K562 (cell line): Measurements from ENCODE around the gene POLR1A. TPM values are rescaled to one million over a fixed set of nuclear protein-coding genes. Genes with fewer than 3 reads are reported as not detected.

Source experiments
- ATAC-seq: fragments of 200-7000 bp; cut with Tn5 transposase; 3 replicates; pipeline ENCODE4 v1.9.1; 2020; ENCODE audit warnings: moderate library complexity
- BruUV-seq: library from RNA; stranded (reverse); fragments of 400-500 nt; replicated peaks from 2 replicates; lab custom pipeline; 2021; lab: Mats Ljungman, UMichigan
- CTCF ChIA-PET: fragments of 300-600 bp; formaldehyde crosslinking; extraction: SDS; loops from one replicate; lab custom pipeline; 2021; ENCODE audit warnings: low intra/inter-chr PET ratio; lab: Yijun Ruan, JAX
- POLR2A ChIA-PET: fragments of 300-600, 350-650 bp; sonication (Branson Sonifier 250); formaldehyde crosslinking; extraction: SDS; loops from one replicate; lab custom pipeline; 2021; ENCODE audit warnings: antibody characterized with exemption, inconsistent platforms; lab: Yijun Ruan, JAX
- DNase-seq, 4 experiments: peaks; one replicate each; pipeline versions ENCODE4 v3.0.0 to v3.0.0-alpha.2; 2011 to 2018; ENCODE audit warnings: low spot score in 3 of 4, mixed read lengths in 3 of 4; ENCODE audit errors: extremely low read depth in 1 of 4
- FAIRE-seq: peaks from 2 replicates; lab custom pipeline; 2011; peaks lifted over from hg19 to GRCh38; lab: Jason Lieb, UNC
- H2AFZ ChIP-seq: 2 replicates; pipeline ENCODE4 v1.6.0; 2011; ENCODE audit warnings: low read depth, low read length, control low read depth, inconsistent platforms
- H3K27ac ChIP-seq: fragments of 200-600 bp; 3 replicates; pipeline ENCODE4 v1.8.0; 2011; ENCODE audit warnings: low read depth, mild to moderate bottlenecking, control low read depth, inconsistent platforms, low read length, moderate library complexity, mixed read lengths; ENCODE audit errors: extremely low read depth
- H3K27me3 ChIP-seq, 2 experiments: fragments of 300-600 bp in 1 of 2; 2 replicates in 1 of 2; 3 replicates in 1 of 2; pipeline versions ENCODE4 v1.6.0 to v1.8.0; 2011; ENCODE audit warnings: inconsistent platforms in 2 of 2, low read length in 2 of 2, mild to moderate bottlenecking in 1 of 2, mixed read lengths in 1 of 2, moderate library complexity in 1 of 2; ENCODE audit not compliant: control insufficient read depth in 2 of 2, insufficient read depth in 2 of 2
- H3K36me3 ChIP-seq: fragments of 300-600 bp; 3 replicates; pipeline ENCODE4 v1.8.0; 2011; ENCODE audit warnings: mild to moderate bottlenecking, low read length, inconsistent platforms; ENCODE audit not compliant: control insufficient read depth, insufficient read depth
- H3K4me1 ChIP-seq, 2 experiments: fragments of 200-600 bp in 1 of 2; replicated peaks in 1 of 2; 2 replicates in 1 of 2; 3 replicates in 1 of 2; pipeline versions ENCODE4 v1.5.1 to v1.8.0; 2011; ENCODE audit warnings: inconsistent platforms in 2 of 2, low read length in 2 of 2, mild to moderate bottlenecking in 1 of 2, mixed read lengths in 1 of 2, moderate library complexity in 1 of 2; ENCODE audit not compliant: control insufficient read depth in 2 of 2, insufficient read depth in 2 of 2
- H3K4me2 ChIP-seq: 2 replicates; pipeline ENCODE4 v1.6.1; 2011; ENCODE audit warnings: low read length, control low read depth, inconsistent platforms, mixed read lengths; ENCODE audit not compliant: insufficient read depth
- H3K4me3 ChIP-seq: fragments of 200-600 bp; sonication (generic), shearing (Covaris generic); 2 replicates; pipeline ENCODE4 v1.5.1; 2016; ENCODE audit warnings: control low read depth, inconsistent platforms
- H3K79me2 ChIP-seq: fragments of 200-600 bp; 3 replicates; pipeline ENCODE4 v1.8.0; 2011; ENCODE audit warnings: low read length, inconsistent platforms; ENCODE audit not compliant: control insufficient read depth, insufficient read depth
- H3K9ac ChIP-seq, 2 experiments: 2 replicates each; pipeline versions ENCODE4 v1.6.0 to v1.6.1; 2011; ENCODE audit warnings: low read depth in 2 of 2, low read length in 2 of 2, control low read depth in 1 of 2, inconsistent platforms in 1 of 2, mild to moderate bottlenecking in 1 of 2, mixed read lengths in 1 of 2; ENCODE audit not compliant: insufficient read depth in 1 of 2
- H3K9me1 ChIP-seq: one replicate; pipeline ENCODE4 v1.6.0; 2011; ENCODE audit warnings: inconsistent platforms, mild to moderate bottlenecking, low read length, moderate library complexity; ENCODE audit not compliant: control insufficient read depth, insufficient read depth
- H3K9me3 ChIP-seq: replicated peaks from 2 replicates; pipeline ENCODE4 v1.5.1; 2011; ENCODE audit warnings: low read depth, low read length, inconsistent platforms; ENCODE audit not compliant: control insufficient read depth, insufficient read depth
- H4K20me1 ChIP-seq: replicated peaks from 2 replicates; pipeline ENCODE4 v1.6.1; 2011; ENCODE audit warnings: low read length, inconsistent platforms, mixed read lengths; ENCODE audit not compliant: control insufficient read depth, insufficient read depth
- CCNT2 ChIP-seq: IDR thresholded peaks from 2 replicates; pipeline ENCODE4 v1.6.1; 2011; ENCODE audit warnings: borderline replicate concordance, low read depth, mild to moderate bottlenecking, moderate library complexity, mixed read lengths, low read length; ENCODE audit not compliant: insufficient read length; ENCODE audit errors: extremely low read depth
- KDM2B ChIP-seq: fragments of 250-450 bp; sonication (Bioruptor Pico); IDR thresholded peaks from 2 replicates; pipeline ENCODE4 v1.8.0; 2021; ENCODE audit warnings: mild to moderate bottlenecking, moderate library complexity
- MECOM ChIP-seq: fragments of 250-450 bp; sonication (Bioruptor Pico); IDR thresholded peaks from 2 replicates; pipeline ENCODE4 v1.8.0; 2022; ENCODE audit warnings: inconsistent platforms
- RAD51 ChIP-seq: fragments of 450-650 bp; IDR thresholded peaks from 2 replicates; pipeline ENCODE4 v1.7.1; 2016; ENCODE audit warnings: low read depth, mild to moderate bottlenecking, borderline replicate concordance
- TEAD4 ChIP-seq, 2 experiments: sonication (generic) in 1 of 2; formaldehyde crosslinking in 1 of 2; IDR thresholded peaks; 2 replicates each; pipeline versions ENCODE4 v1.6.1 to v1.8.0; 2012 to 2022; ENCODE audit warnings: borderline replicate concordance in 1 of 2, inconsistent platforms in 1 of 2, low read length in 1 of 2, mild to moderate bottlenecking in 1 of 2, missing genetic modification reagents in 1 of 2
- TSC22D4 ChIP-seq: fragments of 450-650 bp; IDR thresholded peaks from 2 replicates; pipeline ENCODE4 v1.6.1; 2016; ENCODE audit warnings: missing genetic modification characterization, missing biosample characterization, control low read depth
- U2AF2 ChIP-seq: fragments of 200-400 bp; formaldehyde crosslinking; optimal IDR thresholded peaks from 2 replicates; pipeline ENCODE3; 2017; ENCODE audit warnings: low read depth, mild to moderate bottlenecking, low read length
- ZFP36 ChIP-seq: fragments of 150-350 bp; IDR thresholded peaks from 2 replicates; pipeline ENCODE4 v1.6.1; 2018; ENCODE audit warnings: low read length, low read depth; ENCODE audit not compliant: partially characterized antibody
- ZNF197 ChIP-seq: fragments of 200-800 bp; sonication (Bioruptor generic); IDR thresholded peaks from 2 replicates; pipeline ENCODE4 v1.6.1; 2016; ENCODE audit warnings: low read depth, missing genetic modification characterization, missing compliant biosample characterization
- ZNF778 ChIP-seq: fragments of 450-650 bp; formaldehyde crosslinking; IDR thresholded peaks from 2 replicates; pipeline ENCODE4 v1.4.0; 2020; ENCODE audit warnings: mild to moderate bottlenecking, moderate library complexity
- WGBS: fragments of 100-300 bp; shearing (Covaris generic); methylation state at CpG from one replicate; pipeline ENCODE4 v1.1.6; 2016; ENCODE audit warnings: low coverage, mixed read lengths; ENCODE audit not compliant: insufficient coverage; ENCODE audit errors: missing lambda C conversion rate; 5-methylcytosine and 5-hydroxymethylcytosine counted together
- in situ Hi-C: fragments of 300-500 bp; cut with MboI; formaldehyde crosslinking; loops from 4 replicates; pipeline ENCODE4 v1.15.0; 2018; ENCODE audit warnings: inconsistent platforms, mixed read lengths
- intact Hi-C: fragments of 100-400 bp; cut with micrococcal nuclease; formaldehyde crosslinking; loops from 2 replicates; pipeline ENCODE4 v1.14.2; 2022
- polyA plus RNA-seq, 8 experiments: library from polyadenylated mRNA; depleted of rRNA in 4 of 8; stranded (reverse) in 5 of 8; unstranded in 3 of 8; fragments of >200 nt; fragmentation: Nextera tagmentation in 2 of 8; fragmentation: Illumina TruSeq in 1 of 8; extraction: Ambion mirVana in 2 of 8; extraction: Trizol in 1 of 8; gene quantifications; 2 replicates each; pipeline versions ENCODE4 v1.2.1 to v1.2.3, GENCODE V29; 2011 to 2014; ENCODE audit warnings: inconsistent platforms in 1 of 8, missing spikeins in 1 of 8
- total RNA-seq, 7 experiments: library from RNA; depleted of rRNA in 6 of 7; stranded (reverse); fragments of >200 nt in 6 of 7; fragmentation: Illumina TruSeq in 2 of 7; extraction: Trizol in 2 of 7; gene quantifications; 2 replicates each; pipeline versions ENCODE4 v1.2.1 to v1.2.3, GENCODE V29; 2011 to 2021; ENCODE audit warnings: low replicate concordance in 1 of 7

Gene POLR1A
- total and polyA plus RNA-seq, 9 of the 15 experiments (the other 6 are each of a cell fraction or from before 2014, with no cell fraction given) = 3.0 to 72.1 (median 21.8) TPM

DNA sequence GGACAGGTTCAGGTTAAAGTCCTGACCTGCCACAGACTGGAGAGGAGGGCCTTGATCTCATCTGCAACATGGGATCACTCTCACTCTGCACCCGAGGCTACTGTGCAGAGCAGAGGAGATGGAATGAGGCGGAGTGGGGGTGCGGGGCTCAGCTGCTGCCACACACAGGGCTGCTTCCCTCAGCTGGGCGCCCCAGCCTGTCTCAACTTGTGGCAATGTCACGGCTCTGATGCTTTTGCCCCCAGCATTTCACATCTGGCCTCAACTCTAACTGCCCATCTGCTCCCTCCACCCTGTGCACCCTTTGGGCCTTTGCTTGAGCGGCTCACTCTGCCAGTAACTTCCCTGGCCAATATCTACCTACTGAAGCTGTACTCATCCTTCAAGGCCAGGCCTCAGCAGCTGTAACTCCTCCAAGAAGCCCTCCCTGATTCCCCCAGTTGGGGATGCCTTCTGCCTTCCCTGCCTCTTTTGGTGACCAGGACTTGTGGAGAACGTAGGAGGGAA is 70.3 kb downstream of the POLR1A start:
- Histone ChIP-seq H2AFZ (no peak overlapping the region), H3K9ac (0 out of 4 replicates have a peak overlapping the region, but pooled peaks of 1 of the 2 experiments have one; percentile 55)

DNA sequence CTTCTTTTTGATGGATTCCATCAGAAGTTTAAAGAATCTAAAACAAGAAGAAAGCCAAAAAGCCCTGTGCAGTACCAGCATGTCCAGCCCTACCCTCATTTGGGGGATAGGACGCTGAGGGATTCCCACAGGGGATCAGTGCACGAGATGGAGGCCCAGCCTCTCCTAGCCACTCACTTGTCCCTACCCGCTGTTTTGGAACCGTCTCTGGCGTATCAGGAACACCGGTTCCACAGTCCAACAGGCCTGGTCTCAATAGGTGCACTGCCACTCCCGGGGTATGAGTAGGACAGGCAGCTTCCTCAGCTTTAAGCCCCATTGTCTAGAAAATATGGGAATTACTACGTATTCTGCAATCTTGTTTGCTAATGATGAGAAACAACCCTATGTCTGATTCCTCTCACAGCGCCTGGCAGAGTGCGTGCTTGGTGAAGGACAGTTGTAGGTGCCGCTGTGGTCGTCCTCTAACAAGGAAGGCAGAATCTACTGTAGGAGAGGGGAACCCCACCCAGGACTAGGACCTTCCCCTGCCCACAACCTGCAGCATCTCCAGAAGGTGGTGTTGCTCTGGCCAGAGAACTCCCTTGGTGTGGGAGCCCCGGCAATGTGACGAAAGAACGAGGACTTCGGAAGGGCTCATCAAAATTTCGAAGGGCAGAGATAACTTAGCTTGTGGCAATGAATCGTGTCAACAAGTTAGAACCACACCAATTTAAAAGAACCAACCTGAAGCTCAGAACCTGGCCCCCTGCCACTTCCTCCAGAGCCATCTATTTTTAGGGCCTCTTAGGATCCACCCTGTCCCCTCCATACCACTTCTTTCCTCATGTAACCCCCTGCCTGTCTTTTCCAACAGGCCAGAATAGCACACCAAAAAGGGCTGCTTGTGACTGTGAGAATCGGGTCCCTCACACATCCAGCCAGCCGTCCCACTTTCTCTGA is 71.7 kb downstream of the POLR1A start:
- TF ChIP-seq KDM2B (CRISPR knock-in tag) (no peak), ZNF197 (CRISPR knock-in tag) (no peak), U2AF2 (no peak), CCNT2 (no peak), TEAD4 (IDR thresholded peaks at IDR 0.05; ENCODE audit: low read length) (no peak), TEAD4 (CRISPR knock-in tag; IDR thresholded peaks at IDR 0.05; ENCODE audit: borderline replicate concordance) (no peak), MECOM (CRISPR knock-in tag) (no peak), ZNF778 (no peak), RAD51 (no peak)
- Histone ChIP-seq H3K36me3 (peaks cover 100% of the 10 kb centered on the region; the same call in 2 of the 3 replicates), H3K9me3 (no peaks in the 10 kb centered on the region), H2AFZ (no peak overlapping the region), H3K9ac (0 out of 4 replicates have a peak overlapping the region, but pooled peaks of 1 of the 2 experiments have one; percentile 17), H3K4me2 (no peak overlapping the region), H3K27ac (no peak overlapping the region), H3K27me3 (no peaks in the 10 kb centered on the region), H4K20me1 (no peaks in the 10 kb centered on the region), H3K9me1 (no peaks in the 10 kb centered on the region), H3K79me2 (no peaks in the 10 kb centered on the region), H3K4me1 (peaks cover 0 to 9% of the 10 kb centered on the region in 2 experiments; a peak in 3 of 5 replicates), H3K4me3 (no peak overlapping the region)
- in situ Hi-C loops (no loop called here), intact Hi-C loops (no loop called here)
- WGBS = 94% methylated on average over 20 of the region's 20 CpGs
- DNase-seq (no peak), ATAC-seq (no peak), FAIRE-seq (no peak)
- ChIA-PET CTCF (no interaction called here), POLR2A (interaction anchor here (0.7 kb wide), 1 partner anchor 21 kb away, joined by 3 read pairs; no protein-coding TSS in a partner anchor)
- BruUV-seq = no TSS peak

More for the DNA sequence above, 70.3 kb downstream of the POLR1A start:
- Histone ChIP-seq H3K9me3 (no peaks in the 10 kb centered on the region), H3K4me3 (no peak overlapping the region), H3K4me1 (peaks cover 0 to 12% of the 10 kb centered on the region in 2 experiments; a peak in 3 of 5 replicates), H3K27ac (no peak overlapping the region), H3K36me3 (peaks cover 100% of the 10 kb centered on the region; the same call in 2 of the 3 replicates), H3K9me1 (no peaks in the 10 kb centered on the region), H3K79me2 (no peaks in the 10 kb centered on the region), H3K4me2 (no peak overlapping the region), H4K20me1 (no peaks in the 10 kb centered on the region), H3K27me3 (no peaks in the 10 kb centered on the region)
- WGBS = 90% methylated on average over 7 of the region's 7 CpGs
- ChIA-PET POLR2A (interaction anchor here (0.7 to 0.8 kb wide), 2 partner anchors 12 to 40 kb away, joined by 3 read pairs; no protein-coding TSS in a partner anchor), CTCF (interaction anchor here (0.6 kb wide), 1 partner anchor 161 kb away, joined by 3 read pairs; no protein-coding TSS in a partner anchor)
- in situ Hi-C loops (no loop called here), intact Hi-C loops (no loop called here)
- ATAC-seq (no peak), FAIRE-seq (no peak), DNase-seq (no peak)
- TF ChIP-seq TSC22D4 (no peak), ZFP36 (peak; percentile 87)
- BruUV-seq = no TSS peak
